Neural cell (in vitro differentiated cells): Measurements from ENCODE around the gene CDC37.

Experiments used
- EZH2 ChIP-seq: fragments of 200-600, 300-800 bp; shearing (Covaris generic), sonication (generic); IDR thresholded peaks from 2 replicates; pipeline ENCODE4 v1.6.1; 2014; ENCODE audit warnings: antibody characterized with exemption, low read length, borderline replicate concordance, mild to moderate bottlenecking; ENCODE audit not compliant: insufficient read depth, poor library complexity, severe bottlenecking
- POLR2AphosphoS5 ChIP-seq: IDR thresholded peaks from 2 replicates; pipeline ENCODE4 v1.6.1; 2012
- TF ChIP-seq, protein P1 (sequence below): fragments of 450-650 bp; IDR thresholded peaks from 2 replicates; pipeline ENCODE4 v1.5.1; 2014; ENCODE audit warnings: antibody characterized with exemption, mild to moderate bottlenecking, moderate library complexity; ENCODE audit not compliant: poor library complexity, severe bottlenecking
- TF ChIP-seq, protein P2 (sequence below): IDR thresholded peaks from 2 replicates; pipeline ENCODE4 v1.6.1; 2012; ENCODE audit warnings: borderline replicate concordance

GRCh38 chr19:10422046-10422461, 18.7 kb upstream of the CDC37 start:
- TF ChIP-seq EZH2 (no peak), POLR2AphosphoS5 (no peak)
- TF ChIP-seq, protein P1, sequence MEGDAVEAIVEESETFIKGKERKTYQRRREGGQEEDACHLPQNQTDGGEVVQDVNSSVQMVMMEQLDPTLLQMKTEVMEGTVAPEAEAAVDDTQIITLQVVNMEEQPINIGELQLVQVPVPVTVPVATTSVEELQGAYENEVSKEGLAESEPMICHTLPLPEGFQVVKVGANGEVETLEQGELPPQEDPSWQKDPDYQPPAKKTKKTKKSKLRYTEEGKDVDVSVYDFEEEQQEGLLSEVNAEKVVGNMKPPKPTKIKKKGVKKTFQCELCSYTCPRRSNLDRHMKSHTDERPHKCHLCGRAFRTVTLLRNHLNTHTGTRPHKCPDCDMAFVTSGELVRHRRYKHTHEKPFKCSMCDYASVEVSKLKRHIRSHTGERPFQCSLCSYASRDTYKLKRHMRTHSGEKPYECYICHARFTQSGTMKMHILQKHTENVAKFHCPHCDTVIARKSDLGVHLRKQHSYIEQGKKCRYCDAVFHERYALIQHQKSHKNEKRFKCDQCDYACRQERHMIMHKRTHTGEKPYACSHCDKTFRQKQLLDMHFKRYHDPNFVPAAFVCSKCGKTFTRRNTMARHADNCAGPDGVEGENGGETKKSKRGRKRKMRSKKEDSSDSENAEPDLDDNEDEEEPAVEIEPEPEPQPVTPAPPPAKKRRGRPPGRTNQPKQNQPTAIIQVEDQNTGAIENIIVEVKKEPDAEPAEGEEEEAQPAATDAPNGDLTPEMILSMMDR: no peak
- TF ChIP-seq, protein P2, sequence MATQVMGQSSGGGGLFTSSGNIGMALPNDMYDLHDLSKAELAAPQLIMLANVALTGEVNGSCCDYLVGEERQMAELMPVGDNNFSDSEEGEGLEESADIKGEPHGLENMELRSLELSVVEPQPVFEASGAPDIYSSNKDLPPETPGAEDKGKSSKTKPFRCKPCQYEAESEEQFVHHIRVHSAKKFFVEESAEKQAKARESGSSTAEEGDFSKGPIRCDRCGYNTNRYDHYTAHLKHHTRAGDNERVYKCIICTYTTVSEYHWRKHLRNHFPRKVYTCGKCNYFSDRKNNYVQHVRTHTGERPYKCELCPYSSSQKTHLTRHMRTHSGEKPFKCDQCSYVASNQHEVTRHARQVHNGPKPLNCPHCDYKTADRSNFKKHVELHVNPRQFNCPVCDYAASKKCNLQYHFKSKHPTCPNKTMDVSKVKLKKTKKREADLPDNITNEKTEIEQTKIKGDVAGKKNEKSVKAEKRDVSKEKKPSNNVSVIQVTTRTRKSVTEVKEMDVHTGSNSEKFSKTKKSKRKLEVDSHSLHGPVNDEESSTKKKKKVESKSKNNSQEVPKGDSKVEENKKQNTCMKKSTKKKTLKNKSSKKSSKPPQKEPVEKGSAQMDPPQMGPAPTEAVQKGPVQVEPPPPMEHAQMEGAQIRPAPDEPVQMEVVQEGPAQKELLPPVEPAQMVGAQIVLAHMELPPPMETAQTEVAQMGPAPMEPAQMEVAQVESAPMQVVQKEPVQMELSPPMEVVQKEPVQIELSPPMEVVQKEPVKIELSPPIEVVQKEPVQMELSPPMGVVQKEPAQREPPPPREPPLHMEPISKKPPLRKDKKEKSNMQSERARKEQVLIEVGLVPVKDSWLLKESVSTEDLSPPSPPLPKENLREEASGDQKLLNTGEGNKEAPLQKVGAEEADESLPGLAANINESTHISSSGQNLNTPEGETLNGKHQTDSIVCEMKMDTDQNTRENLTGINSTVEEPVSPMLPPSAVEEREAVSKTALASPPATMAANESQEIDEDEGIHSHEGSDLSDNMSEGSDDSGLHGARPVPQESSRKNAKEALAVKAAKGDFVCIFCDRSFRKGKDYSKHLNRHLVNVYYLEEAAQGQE: no peak
